Upper lobe of right lung (tissue), 1 donor: ENCODE data around the gene SLC6A18. TPM values are rescaled to one million over a fixed set of nuclear protein-coding genes. Genes with fewer than 3 reads are reported as not detected.

Source experiments
- ATAC-seq: fragments of 200-7000 bp; cut with Tn5 transposase; one replicate; pipeline ENCODE4 v1.9.1; 2020; ENCODE audit warnings: mild to moderate bottlenecking, moderate library complexity
- DNase-seq: peaks from one replicate; pipeline ENCODE4 v3.0.0-alpha.2; 2020
- H3K27ac ChIP-seq: fragments of 200-600 bp; one replicate; pipeline ENCODE4 v1.8.0; 2022
- H3K27me3 ChIP-seq: fragments of 200-600 bp; one replicate; pipeline ENCODE4 v1.8.0; 2022; ENCODE audit warnings: mild to moderate bottlenecking
- H3K36me3 ChIP-seq: fragments of 200-600 bp; one replicate; pipeline ENCODE4 v1.8.0; 2022
- H3K4me1 ChIP-seq: fragments of 200-600 bp; one replicate; pipeline ENCODE4 v1.8.0; 2022
- H3K4me3 ChIP-seq: fragments of 200-600 bp; one replicate; pipeline ENCODE4 v1.8.0; 2022; ENCODE audit warnings: mild to moderate bottlenecking
- H3K9me3 ChIP-seq: fragments of 200-600 bp; one replicate; pipeline ENCODE4 v1.8.0; 2022
- CTCF ChIP-seq: fragments of 200-600 bp; IDR thresholded peaks from one replicate; pipeline ENCODE4 v1.8.0; 2022; ENCODE audit warnings: antibody characterized with exemption
- intact Hi-C: fragments of 100-400 bp; cut with DNase I; formaldehyde crosslinking; loops from one replicate; pipeline ENCODE4 v1.11.0; 2022
- total RNA-seq: library from RNA; stranded (reverse); fragmentation: NEBNext Ultra II Directional; extraction: Animal tissue kit (Norgen Biotek cat#: 25700); gene quantifications from one replicate; pipeline ENCODE4 v1.2.1, GENCODE V29; 2021
- donor health status: DM: no; HTN: yes; CAD: no; lungs with severe emphysema.

Gene SLC6A18
- total RNA-seq, 1 donor from 2014 or later, result not detected

- Histone ChIP-seq H3K36me3 (no peaks in the 10 kb centered on the region), H3K27me3 (no peaks in the 10 kb centered on the region), H3K27ac (no peak overlapping the region), H3K4me1 (no peaks in the 10 kb centered on the region), H3K4me3 (no peak overlapping the region), H3K9me3 (no peaks in the 10 kb centered on the region)
- ATAC-seq (no peak), DNase-seq (no peak)
- intact Hi-C loops, result no loop called here
- TF ChIP-seq CTCF, result no peak
Observed at GRCh38 chr5:1259806-1260480, 34.8 kb downstream of the SLC6A18 start.

- H3K4me1 ChIP-seq, result no peaks in the 10 kb centered on the region
- H3K36me3 ChIP-seq, result no peaks in the 10 kb centered on the region
- intact Hi-C loops, result no loop called here
- ATAC-seq (no peak), DNase-seq (no peak)
- no peak overlapping the region for H3K4me3 ChIP-seq
- no peaks in the 10 kb centered on the region for H3K27me3 ChIP-seq
- no peak for TF ChIP-seq CTCF
- no peaks in the 10 kb centered on the region for H3K9me3 ChIP-seq
- no peak overlapping the region for H3K27ac ChIP-seq
Observed at GRCh38 chr5:1261643-1262042, 36.5 kb downstream of the SLC6A18 start.

GRCh38 chr5:1262381-1262780, 37.2 kb downstream of the SLC6A18 start:
- DNase-seq (no peak), ATAC-seq (no peak)
- no peaks in the 10 kb centered on the region for H3K9me3 ChIP-seq
- H3K36me3 ChIP-seq, result no peaks in the 10 kb centered on the region
- no peak for TF ChIP-seq CTCF
- intact Hi-C loops, result no loop called here
- H3K27me3 ChIP-seq, result no peaks in the 10 kb centered on the region
- no peak overlapping the region for H3K4me3 ChIP-seq
- H3K27ac ChIP-seq, result no peak overlapping the region
- no peaks in the 10 kb centered on the region for H3K4me1 ChIP-seq

GRCh38 chr5:1264211-1264610, 39.0 kb downstream of the SLC6A18 start:
- no peak for ATAC-seq
- H3K36me3 ChIP-seq, result no peaks in the 10 kb centered on the region
- TF ChIP-seq CTCF, result no peak
- H3K4me3 ChIP-seq, result no peak overlapping the region
- H3K27ac ChIP-seq, result no peak overlapping the region
- H3K27me3 ChIP-seq, result no peaks in the 10 kb centered on the region
- no peaks in the 10 kb centered on the region for H3K4me1 ChIP-seq
- DNase-seq, result no peak
- intact Hi-C loops, result no loop called here
- no peaks in the 10 kb centered on the region for H3K9me3 ChIP-seq

GRCh38 chr5:1265026-1265425, 39.8 kb downstream of the SLC6A18 start:
- Histone ChIP-seq H3K9me3 (no peaks in the 10 kb centered on the region), H3K27me3 (no peaks in the 10 kb centered on the region), H3K4me3 (no peak overlapping the region), H3K4me1 (no peaks in the 10 kb centered on the region), H3K36me3 (no peaks in the 10 kb centered on the region), H3K27ac (no peak overlapping the region)
- ATAC-seq (no peak), DNase-seq (no peak)
- TF ChIP-seq CTCF, result no peak
- intact Hi-C loops, result no loop called here
